HG03520 (cell line): Measurements from ENCODE around the gene MAML3.

Experiments
- ATAC-seq: cut with Tn5 transposase; IDR thresholded peaks from one replicate; pipeline ENCODE4 v1.9.1; 2021; ENCODE audit warnings: mild to moderate bottlenecking, moderate library complexity; ENCODE audit not compliant: unreplicated experiment

MAML3 gene

DNA sequence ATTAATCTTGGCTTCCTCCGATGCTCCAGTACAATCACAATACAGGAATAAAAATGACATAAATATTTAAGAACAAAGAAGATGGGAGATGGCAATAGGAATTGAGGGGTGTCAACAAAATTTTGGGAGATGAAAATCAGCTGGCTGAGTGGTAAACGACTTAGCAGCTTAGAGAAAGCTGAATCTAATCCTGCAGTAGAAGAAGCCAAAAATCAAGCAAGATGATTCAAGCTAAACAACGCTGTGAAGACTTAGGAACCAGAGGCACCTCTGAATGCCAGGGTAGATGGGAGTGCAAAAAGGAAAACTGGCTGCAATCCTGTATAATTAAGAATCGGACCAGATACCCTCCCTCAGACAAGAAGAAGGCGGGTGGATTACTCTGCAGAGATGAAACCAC is 273.1 kb downstream of the MAML3 start:
- ATAC-seq = no peak

DNA sequence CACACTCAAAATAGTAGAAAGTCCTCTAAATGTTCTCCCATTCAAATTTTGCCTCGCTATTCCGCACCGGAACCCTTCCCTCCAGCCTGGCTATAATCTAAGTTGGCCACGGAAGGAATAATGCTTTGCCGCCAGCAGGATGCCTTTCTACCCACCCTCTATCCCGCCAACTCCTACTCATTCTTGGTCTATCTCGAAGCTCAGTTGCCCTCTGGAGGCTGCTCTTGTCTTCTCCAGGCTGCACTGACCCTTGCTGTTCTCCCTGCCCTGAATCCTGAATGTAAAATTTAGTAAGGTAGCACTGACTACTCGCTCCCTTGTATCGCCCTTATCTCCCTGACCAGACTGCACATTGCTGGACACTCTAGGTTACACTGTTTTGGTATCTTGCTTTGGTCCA is 275.9 kb downstream of the MAML3 start:
- ATAC-seq = no peak

DNA sequence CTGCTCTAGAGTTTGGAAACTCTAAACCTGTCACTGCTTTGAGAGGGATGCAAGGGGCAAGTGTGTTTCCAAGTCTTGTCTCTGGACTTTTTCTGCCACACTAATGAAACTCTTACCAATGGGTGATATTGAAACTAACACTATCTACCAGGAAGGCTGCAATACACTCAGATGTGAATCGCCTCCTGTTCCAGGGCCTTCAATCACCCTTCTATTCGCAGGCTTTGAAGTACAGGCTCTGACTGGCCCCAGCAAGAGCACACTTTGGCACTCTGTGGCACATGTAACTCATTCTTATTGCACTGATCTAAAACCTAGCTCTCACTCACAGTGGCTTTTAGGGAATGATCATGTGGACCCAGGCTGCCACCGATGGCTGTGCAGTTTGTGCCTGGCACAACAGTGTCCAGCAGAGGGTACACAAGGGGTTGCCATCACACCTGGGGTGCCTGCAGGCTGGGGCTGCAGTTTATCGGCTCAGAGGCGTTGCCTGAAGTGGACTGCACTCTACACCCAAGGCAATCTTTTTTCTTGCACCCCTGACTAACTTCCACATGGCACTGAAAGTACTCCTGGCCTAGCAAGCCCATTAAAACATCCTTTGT is 277.5 kb downstream of the MAML3 start:
- no peak for ATAC-seq

DNA sequence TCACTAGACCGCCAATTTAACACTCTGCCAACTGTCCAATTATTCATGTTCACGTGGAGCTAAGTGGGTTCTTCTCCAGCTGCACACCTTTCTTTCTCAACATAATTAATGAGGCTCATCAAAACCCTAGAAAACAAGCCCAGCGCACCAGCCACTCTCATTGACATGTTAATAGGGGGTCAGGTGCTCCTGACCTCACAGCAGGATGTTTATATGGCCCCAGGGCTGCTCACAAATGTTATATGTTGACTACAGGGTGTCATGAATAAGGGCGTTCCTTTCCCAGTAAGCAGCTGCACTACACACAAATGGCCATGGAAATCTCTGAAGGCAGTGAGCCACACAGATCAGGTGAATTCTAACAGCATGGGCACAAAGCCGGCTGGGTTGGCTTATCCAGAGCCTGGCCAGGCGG is 278.6 kb downstream of the MAML3 start:
- ATAC-seq = no peak

DNA sequence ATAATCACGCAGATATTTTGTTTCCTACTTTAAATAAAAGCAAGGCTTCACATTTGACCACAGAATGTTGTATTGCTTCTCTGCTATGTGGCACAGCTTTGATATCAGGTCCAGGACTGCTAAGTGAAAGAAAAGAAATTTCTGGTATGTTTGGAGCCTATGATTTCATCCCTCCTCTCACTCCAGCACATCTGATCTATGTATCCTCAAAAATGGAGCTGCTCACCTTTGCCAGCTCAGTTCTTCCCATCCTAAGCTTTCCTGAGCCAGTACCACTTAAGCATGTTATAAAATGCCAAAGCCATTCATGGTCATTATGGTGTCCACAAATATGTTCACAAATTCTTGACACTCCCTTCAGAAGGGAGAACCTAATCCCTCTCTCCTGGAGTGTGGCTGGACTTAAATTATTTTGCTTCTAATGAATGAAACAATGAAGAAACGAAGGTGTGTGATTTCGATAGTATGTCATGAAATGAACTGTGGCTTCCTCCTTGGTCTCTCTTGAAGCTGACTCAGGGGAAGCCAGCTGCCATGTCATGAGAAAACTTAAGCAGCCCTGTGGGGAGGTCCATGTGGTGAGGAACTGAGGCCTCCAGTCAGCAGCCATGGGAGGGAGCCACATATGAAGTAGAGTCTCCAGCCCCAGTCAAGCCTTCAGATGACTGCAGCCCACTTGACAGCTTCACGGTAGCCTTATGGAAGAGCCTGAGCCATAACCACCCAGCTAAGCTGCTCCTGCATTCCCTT is 280.7 kb downstream of the MAML3 start:
- ATAC-seq = no peak

DNA sequence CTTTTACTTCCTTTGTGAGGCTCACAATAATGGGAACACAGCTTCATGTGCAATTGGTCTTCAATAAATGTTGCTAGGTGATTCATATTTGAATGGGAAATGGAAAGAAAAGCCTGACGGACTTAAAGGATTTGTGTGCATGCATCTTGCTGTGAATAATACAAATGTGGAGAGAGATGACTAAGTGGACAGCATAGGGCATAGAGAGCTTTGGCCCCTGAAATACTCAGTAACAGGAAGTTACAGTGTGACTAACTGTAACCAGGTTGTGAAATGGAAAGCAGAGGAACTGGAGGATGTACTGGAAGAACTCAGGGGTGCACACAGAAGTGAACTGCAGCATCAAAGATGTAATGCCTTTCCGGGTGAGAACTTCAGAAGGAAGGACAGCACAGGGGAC is 281.7 kb downstream of the MAML3 start:
- ATAC-seq = no peak

DNA sequence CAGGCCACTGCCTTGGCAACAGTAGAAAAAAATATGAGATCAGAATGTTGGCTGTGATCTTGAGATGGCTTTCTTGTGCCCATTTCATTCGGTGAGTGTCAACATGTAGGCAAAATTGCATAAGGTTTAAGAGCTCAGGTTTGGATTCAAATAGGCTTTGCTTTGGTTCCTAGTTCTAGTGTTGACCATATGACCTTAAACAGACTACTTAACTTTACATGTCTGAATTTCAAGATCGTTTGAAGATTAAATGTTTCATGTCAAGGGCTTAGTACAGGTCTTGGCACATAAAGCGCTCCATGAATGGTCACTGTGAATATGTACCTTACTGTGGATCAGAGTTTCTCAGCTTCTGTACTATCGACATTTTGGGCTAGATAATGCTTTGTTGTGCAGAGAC is 284.2 kb downstream of the MAML3 start:
- no peak for ATAC-seq

DNA sequence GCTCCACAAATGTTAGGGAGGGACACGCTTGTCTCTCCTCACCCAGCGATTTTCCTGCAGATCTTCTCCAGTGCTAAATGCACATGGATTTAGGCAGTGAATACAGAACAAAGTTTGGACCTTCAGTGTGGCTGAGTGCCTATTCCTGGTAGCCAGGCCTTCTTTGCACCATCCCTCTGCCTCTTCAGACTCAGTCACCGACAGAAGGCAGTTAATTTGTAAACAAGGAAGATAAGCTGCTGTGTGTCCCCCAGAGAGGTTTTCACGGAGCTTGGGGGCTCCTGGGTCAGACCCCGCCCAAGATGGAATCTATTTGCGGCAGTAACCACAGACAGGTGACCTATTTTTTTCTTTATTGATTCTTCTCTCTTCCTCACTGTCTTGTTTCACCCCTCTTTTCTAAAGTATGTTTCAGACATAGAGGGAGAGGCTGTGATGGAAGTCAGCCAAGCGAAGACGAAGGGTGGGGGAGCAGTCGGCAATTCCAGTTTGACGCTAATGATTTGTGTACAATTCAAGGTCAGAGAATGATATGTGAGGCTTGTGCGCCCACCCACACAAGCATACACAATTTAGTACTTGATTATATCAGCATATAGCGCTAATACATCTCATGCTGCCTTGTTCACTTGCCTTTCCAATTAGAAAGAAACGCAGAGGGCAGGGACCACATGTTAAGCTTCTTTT is 287.6 kb downstream of the MAML3 start:
- no peak for ATAC-seq

DNA sequence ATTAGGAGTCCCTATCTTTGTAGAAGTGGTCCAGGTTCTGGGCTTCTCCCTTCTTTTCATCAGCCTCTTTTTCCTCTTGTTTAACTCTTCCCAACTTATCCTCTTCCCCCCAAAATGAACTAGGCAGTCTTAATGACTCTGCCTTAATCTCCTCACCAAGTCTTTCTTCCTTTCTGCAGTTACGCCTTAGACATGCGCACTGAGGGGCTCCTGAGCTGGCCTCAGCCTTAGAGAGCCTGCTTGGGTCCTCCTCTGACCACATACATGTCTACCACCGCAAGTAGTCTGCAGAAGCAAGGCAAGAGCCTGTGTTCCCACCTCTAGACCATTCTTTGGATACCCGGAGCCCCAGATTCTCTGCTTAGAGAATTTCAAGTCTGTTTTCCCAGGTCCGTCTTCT is 288.4 kb downstream of the MAML3 start:
- ATAC-seq = no peak

DNA sequence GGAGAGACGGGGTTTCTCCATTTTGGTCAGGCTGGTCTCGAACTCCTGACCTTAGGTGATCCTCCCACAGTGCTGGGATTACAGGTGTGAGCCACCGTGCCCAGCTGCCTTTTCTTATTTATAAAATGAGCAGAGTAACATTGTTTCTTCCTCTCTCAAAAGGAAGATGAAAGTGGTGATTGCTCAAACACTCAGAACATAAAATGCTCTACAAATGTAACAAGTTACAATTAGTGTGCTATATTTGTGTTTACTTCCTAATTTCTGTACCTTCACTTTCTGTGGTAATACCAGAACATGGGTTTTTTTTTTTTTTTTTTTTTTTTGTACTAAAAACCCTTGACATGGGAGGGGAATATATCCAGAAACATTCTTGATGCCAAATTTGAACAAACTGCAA is 290.5 kb downstream of the MAML3 start:
- ATAC-seq = no peak

DNA sequence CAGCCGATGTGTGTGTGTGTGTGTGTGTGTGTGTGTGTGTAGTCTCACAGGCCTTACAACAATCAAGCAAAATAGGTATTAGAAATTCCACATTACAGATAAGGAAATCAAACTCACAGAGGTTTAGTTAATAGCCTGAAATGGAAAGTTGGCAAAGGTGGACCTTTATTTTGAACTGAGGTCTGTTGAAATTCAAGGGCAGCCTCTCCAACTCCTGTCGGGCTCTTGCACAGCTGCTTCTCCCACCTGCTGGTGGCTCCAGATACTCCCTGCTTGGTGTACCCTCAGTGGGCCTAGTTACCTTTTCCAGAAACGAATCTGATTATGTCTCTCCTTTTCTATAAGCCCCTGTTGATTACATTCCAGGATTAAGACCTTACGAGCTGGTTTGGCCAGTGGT is 292.5 kb downstream of the MAML3 start:
- no peak for ATAC-seq

DNA sequence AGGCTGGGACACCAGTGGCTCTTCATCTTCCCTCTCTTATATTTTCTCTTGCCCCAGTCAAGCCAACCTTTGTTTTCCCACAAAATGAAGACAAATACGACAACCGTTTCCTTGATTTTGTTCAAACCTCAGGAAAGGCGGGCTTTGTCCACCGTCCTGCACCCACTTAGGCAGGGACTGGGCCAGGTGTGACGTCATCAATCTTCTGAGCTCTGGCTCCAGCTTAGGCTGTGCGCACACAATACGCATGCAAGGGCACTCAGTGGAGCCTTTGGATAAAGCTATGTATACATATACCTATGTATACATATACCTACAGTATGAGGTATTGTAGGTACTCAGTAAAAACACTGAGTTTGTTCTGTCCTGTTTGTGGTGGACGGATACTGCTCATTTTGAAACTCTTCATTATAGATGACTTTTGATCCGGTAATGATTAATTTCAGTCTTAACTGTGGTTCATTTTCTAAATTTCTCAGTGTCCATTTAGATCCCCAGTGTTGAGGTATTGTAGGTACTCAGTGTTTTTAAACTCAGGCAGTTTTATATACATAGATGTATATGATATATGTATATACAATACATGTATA is 293.5 kb downstream of the MAML3 start:
- no peak for ATAC-seq

DNA sequence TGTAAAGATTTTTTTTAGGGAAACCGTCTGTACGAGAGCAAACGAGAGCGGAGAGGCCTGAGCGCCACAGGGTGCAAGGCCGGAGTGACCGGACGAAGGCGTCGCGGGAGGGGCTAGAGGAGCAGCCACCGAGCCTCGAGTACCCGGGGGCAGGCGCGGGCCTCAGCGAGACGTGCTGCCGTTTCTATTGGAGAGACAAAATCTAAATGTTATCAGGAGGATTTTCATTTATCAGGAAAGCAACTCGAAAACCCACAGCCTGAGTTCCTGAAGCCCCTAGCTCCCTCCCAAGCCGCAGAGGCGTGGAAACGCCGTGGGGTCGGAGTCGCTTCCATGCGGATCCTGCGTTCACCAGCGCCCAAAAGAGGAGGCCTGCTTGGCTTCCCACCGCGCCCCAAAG is 294.1 kb downstream of the MAML3 start:
- ATAC-seq = no peak

DNA sequence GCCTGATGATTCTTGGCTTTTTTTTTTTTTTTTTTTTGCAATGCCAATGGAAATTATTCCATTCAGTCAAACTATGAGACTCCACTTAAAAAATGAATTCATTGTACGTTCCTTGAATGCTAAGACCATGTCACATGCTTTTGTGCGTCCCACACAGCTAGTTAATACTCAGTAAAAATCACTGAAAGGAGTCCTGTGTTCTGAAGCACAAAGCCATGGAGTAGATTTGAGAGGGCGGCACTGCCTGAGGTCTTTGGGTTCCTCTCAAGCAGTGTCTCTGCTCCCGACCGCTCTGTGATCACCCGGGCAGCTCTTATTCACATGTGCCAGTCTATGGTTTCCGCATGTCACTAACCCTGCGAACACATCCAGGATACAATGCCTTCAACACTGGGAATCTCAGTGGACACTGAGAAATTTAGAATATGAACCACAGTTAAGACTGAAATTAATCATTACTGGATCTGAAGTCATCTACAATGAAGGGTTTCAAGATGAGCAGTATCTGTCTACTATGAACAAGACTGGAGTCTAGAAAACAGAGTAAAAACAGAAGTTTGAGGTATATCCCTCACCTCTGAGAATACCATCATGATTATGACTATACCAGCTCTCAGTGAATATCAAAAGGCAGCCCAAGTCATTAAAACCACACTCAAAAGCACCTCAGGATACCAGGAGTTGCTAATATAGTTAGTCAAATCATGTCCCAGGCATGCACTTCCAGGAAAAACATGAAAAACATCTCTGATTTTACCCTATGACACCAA is 295.4 kb downstream of the MAML3 start:
- ATAC-seq = peak; percentile 97

DNA sequence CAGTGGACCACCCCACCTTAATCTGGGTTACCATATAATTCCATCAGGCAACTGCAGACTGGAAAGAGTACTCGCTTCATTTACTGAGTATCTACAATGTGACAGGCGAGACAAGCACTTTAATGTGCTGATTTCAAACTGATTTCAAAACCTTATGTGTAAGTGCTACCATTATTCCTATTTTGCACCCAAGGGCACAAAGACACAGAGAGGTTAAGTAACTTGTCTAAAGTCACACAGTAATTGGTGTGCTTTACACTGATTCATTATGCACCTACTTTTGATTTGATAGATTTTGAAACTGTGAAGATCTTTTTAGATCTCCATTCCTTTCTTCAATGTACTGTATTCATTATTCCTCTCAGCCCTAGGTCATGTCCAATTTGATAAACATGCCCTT is 296.0 kb downstream of the MAML3 start:
- no peak for ATAC-seq

DNA sequence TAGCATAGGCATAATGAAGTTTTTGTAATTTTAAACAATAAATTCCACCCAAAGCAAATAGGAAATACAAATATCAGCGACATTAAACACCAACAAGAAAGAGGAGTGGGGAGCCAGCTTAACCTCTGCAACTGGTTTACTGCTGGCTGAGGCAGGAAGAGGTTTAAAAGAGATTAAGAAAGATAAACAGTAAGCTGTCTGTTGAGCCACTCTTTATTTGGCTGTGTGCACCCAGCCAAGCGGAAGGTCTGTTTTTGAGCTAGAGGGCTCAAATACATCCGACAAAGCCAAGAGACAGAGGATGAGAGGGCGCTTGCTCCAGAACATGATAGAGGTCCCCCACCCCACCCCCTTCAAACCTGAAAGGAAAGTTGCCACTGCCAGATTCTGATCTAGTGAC is 297.0 kb downstream of the MAML3 start:
- no peak for ATAC-seq

DNA sequence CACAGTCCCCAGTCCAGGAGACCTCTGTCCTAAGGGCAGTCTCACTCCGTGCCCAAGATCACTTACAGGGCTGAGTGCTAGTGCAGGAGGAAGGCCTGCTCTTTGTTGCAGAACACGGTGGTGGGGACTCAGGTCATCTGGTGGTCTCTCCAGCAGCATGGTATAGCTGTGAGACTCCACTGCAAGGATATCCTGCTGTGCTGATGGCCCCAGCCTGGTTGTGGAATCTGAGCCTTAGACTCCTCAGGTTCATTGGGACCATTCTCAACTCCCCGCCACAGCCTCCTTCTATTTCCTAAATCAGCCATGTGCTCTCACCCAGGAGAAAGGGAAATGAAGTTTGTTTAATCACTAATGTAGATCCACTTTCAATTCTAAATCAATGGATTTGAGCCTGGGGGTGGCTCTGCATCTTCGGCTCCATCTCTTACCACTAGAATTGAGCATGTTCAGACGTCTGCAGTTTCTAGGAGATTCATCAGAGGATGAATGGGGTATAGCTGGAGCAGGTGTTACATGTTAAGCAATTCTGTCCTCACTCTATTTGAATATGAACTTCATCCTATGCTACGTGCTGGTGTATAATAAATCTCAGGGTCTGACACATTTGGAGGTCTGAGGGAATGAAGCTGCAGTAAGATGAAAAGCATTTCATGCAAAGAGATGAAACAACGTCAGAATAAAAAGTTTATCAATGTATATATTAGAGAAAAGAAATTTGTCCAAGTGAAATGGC is 299.1 kb downstream of the MAML3 start:
- no peak for ATAC-seq

DNA sequence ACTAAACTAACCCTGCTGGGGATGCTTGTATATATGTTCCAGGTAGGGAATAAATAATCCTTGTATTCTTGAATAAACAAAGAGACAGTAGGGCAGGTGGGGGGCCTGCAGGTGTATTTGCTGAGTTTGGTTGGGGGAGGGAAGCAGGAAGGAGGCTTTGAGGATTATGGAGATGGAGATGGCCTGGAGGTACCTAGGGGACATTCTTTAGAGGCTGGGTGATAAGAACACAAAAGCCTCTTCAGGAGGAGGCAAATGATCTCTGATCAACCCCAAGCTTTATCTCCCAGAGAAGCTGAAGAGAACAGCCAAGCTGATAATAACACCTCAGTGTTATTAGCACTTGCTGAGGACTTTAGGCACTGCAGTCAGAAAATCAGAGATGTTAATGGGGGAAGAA is 300.7 kb downstream of the MAML3 start:
- ATAC-seq = no peak

DNA sequence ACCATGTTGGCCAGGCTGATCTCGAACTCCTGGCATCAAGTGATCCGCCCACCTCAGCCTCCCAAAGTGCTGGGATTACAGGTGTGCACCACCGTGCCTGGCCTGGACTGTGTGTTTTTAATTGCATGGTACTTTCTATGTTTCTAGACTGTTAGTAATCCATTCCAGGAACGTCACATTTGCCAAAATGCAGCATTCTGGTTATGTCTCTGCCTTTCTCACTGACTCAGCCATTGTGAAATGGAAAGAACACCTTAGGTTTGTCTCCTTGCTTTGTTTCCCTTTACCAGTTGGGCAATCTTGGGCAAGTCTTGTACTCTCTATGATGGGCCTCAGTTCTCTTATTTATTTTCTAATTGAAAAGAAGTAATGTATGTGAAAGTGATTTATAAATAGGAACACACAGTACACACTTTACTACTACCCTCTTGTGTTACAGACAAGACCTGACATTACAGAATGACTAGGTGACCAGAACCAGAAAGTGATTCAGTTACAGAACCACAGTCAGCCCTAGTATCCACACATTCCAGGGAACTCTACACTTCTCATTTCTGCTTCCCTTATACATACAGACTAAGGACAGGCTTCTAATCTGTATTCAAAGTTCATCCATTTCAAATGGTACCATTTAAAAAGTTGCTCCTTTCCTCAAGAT is 301.2 kb downstream of the MAML3 start:
- no peak for ATAC-seq

DNA sequence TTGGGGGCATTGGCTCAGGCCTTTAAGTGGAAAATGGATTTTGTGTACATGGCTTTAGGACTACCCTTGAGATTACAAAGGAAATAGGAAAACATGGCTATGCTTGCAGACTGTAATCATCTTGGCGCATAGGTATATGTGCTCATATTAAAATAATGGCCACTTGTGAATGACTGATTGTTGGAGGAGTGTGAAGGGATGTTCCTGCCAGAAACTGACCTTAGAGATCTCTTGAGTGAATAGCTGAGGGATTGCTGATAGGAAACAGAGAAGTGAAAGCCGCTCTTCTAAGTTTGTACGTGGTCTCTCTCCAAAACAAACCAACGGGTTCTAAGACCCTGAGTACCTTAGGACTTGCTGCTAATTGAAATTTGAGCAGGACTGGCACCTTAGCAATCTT is 302.3 kb downstream of the MAML3 start:
- ATAC-seq = no peak
